ENCODE data around the gene POLR2J.

- TF ChIP-seq CTCF (IDR thresholded peaks at IDR 0.05; ENCODE audit: low read depth, low read length) (no peak), EZH2phosphoT487 (IDR thresholded peaks at IDR 0.05; ENCODE audit: low read depth) (no peak)
These were observed 53.9 kb downstream of the POLR2J start for GRCh38 chr7:102424787-102425218.
